Measurements from ENCODE around the gene ZNF319. TPM values are rescaled to one million over a fixed set of nuclear protein-coding genes. Genes with fewer than 3 reads are reported as not detected.

The ZNF319 gene
- total RNA-seq (2014; rRNA removed; shearing (Covaris generic)), result 2.0 and 2.8 TPM in 2 replicates
- 10.4 and 10.9 TPM in 2 replicates for polyA plus RNA-seq (2015; cell fraction: cytosol; rRNA removed)
- 9.1 and 14.4 TPM in 2 replicates for polyA plus RNA-seq (2015; cell fraction: nucleus; rRNA removed)

- DNase-seq (ENCODE audit: low read depth), result no peak
Measured at GRCh38 chr16:57999971-58000705, at the start of gene ZNF319. Gene ZNF319 (minus strand): TSS chr16:58000672. CDS start chr16:57998265, 2,407 bp downstream.

GRCh38 chr16:58049232-58050185 is 49.0 kb upstream of the ZNF319 start:
- DNase-seq (ENCODE audit: low read depth), result no peak

- no peak for DNase-seq (ENCODE audit: low read depth)
Measured at GRCh38 chr16:58048494-58049231, 48.2 kb upstream of the ZNF319 start.

- no peak for DNase-seq (ENCODE audit: low read depth)
Measured at GRCh38 chr16:58047557-58048348, 47.3 kb upstream of the ZNF319 start.

DNA sequence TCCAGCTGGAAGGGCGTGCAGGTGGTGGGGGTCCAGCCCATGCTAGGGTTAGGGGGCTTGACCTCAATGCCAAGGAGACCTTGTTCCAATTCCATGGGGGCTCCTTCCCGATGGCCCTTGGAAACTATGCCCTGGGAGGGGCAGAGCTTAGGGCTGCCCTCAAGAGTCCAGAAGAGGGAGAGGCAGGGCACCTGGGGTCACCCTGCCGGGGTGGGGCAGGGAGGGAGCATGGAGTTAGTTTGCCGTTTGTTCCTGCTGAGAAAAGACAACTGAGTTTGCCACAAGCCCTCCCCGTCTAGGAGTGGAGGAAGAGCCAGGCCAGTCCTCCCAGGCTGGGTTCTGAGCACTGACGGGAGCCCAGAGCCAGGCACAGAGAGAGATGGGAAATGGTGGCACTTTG is 46.5 kb upstream of the ZNF319 start:
- no peak for DNase-seq (ENCODE audit: low read depth)

GRCh38 chr16:58046054-58046881 is 45.8 kb upstream of the ZNF319 start:
- no peak for DNase-seq (ENCODE audit: low read depth)

- DNase-seq (ENCODE audit: low read depth), result no peak
Measured at GRCh38 chr16:58045096-58045495, 44.6 kb upstream of the ZNF319 start.

- DNase-seq (ENCODE audit: low read depth), result no peak
Measured at GRCh38 chr16:58044266-58045019, 44.0 kb upstream of the ZNF319 start.

- no peak for DNase-seq (ENCODE audit: low read depth)
Measured at GRCh38 chr16:58043571-58044155, 43.2 kb upstream of the ZNF319 start.

GRCh38 chr16:58042886-58043515 is 42.5 kb upstream of the ZNF319 start:
- no peak for DNase-seq (ENCODE audit: low read depth)

- DNase-seq (ENCODE audit: low read depth), result no peak
Measured at GRCh38 chr16:58042001-58042885, 41.8 kb upstream of the ZNF319 start.

GRCh38 chr16:58041628-58041955 is 41.1 kb upstream of the ZNF319 start:
- no peak for DNase-seq (ENCODE audit: low read depth)

- DNase-seq (ENCODE audit: low read depth), result no peak
Measured at GRCh38 chr16:58040945-58041627, 40.6 kb upstream of the ZNF319 start.

- DNase-seq (ENCODE audit: low read depth), result no peak
Measured at GRCh38 chr16:58040496-58040846, 40.0 kb upstream of the ZNF319 start.

- no peak for DNase-seq (ENCODE audit: low read depth)
Measured at GRCh38 chr16:58039829-58040495, 39.5 kb upstream of the ZNF319 start.

DNA sequence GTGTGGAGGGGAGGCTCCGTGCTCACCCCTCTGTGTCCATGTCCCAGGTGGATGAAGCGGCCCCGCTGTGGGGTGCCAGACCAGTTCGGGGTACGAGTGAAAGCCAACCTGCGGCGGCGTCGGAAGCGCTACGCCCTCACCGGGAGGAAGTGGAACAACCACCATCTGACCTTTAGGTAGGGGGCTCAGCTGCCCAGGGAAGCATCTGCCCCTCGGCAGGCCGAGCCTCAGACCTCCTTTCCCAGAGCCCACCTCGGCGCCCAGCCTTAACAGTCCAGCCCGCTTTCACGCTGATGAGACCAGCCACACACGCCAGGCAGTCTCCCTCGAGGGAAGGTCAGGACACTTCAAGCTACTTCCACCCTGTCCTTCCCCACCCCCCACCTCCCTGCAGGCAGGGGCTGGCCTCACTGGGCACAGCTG is 37.8 kb upstream of the ZNF319 start:
- no peak for DNase-seq (ENCODE audit: low read depth)

All from HT1080 (cell line).